Measurements from ENCODE around the gene SLC46A1.

Gene SLC46A1

GRCh38 chr17:28402844-28403243 lies 3.2 kb downstream of the SLC46A1 start:
- H3K9me3 ChIP-seq (ENCODE audit: control insufficient read depth in 1 of 2, low read length in 2 of 2) = no peaks in the 10 kb centered on the region
- peaks cover 0 to 13% of the 10 kb centered on the region in 2 donors for H3K36me3 ChIP-seq (ENCODE audit: control insufficient read depth in 1 of 2, insufficient read depth in 2 of 2, low read length in 2 of 2)
- H3K27me3 ChIP-seq (ENCODE audit: low read depth, low read length) = no peaks in the 10 kb centered on the region
- no peak overlapping the region for H3K27ac ChIP-seq (ENCODE audit: low read length)
- H3K4me1 ChIP-seq (ENCODE audit: control insufficient read depth in 1 of 2, insufficient read depth in 2 of 2, low read length in 2 of 2) = peaks cover 10 to 13% of the 10 kb centered on the region in 2 donors
- H3K4me3 ChIP-seq (ENCODE audit: low read depth in 1 of 2, low read length in 2 of 2) = no peak overlapping the region

- Histone ChIP-seq H3K27me3 (ENCODE audit: low read depth, low read length) (no peaks in the 10 kb centered on the region), H3K36me3 (ENCODE audit: control insufficient read depth in 1 of 2, insufficient read depth in 2 of 2, low read length in 2 of 2) (peaks cover 0 to 16% of the 10 kb centered on the region in 2 donors), H3K4me1 (ENCODE audit: control insufficient read depth in 1 of 2, insufficient read depth in 2 of 2, low read length in 2 of 2) (peaks cover 10 to 13% of the 10 kb centered on the region in 2 donors), H3K4me3 (ENCODE audit: low read depth in 1 of 2, low read length in 2 of 2) (no peak overlapping the region), H3K9me3 (ENCODE audit: control insufficient read depth in 1 of 2, low read length in 2 of 2) (no peaks in the 10 kb centered on the region), H3K27ac (ENCODE audit: low read length) (no peak overlapping the region)
Observed at GRCh38 chr17:28402224-28402630, 3.8 kb downstream of the SLC46A1 start.

GRCh38 chr17:28399808-28400207 lies 6.2 kb downstream of the SLC46A1 start:
- Histone ChIP-seq H3K4me3 (ENCODE audit: low read depth in 1 of 2, low read length in 2 of 2) (no peak overlapping the region), H3K36me3 (ENCODE audit: control insufficient read depth in 1 of 2, insufficient read depth in 2 of 2, low read length in 2 of 2) (peaks cover 9 to 35% of the 10 kb centered on the region in 2 donors), H3K9me3 (ENCODE audit: control insufficient read depth in 1 of 2, low read length in 2 of 2) (no peaks in the 10 kb centered on the region), H3K4me1 (ENCODE audit: control insufficient read depth in 1 of 2, insufficient read depth in 2 of 2, low read length in 2 of 2) (peaks cover 4 to 8% of the 10 kb centered on the region in 2 donors), H3K27ac (ENCODE audit: low read length) (no peak overlapping the region), H3K27me3 (ENCODE audit: low read depth, low read length) (no peaks in the 10 kb centered on the region)

GRCh38 chr17:28398280-28398981 lies 7.6 kb downstream of the SLC46A1 start:
- no peaks in the 10 kb centered on the region for H3K9me3 ChIP-seq (ENCODE audit: control insufficient read depth in 1 of 2, low read length in 2 of 2)
- H3K4me1 ChIP-seq (ENCODE audit: control insufficient read depth in 1 of 2, insufficient read depth in 2 of 2, low read length in 2 of 2) = no peaks in the 10 kb centered on the region
- H3K27me3 ChIP-seq (ENCODE audit: low read depth, low read length) = no peaks in the 10 kb centered on the region
- H3K36me3 ChIP-seq (ENCODE audit: control insufficient read depth in 1 of 2, insufficient read depth in 2 of 2, low read length in 2 of 2) = peaks cover 9 to 39% of the 10 kb centered on the region in 2 donors
- no peak overlapping the region for H3K4me3 ChIP-seq (ENCODE audit: low read depth in 1 of 2, low read length in 2 of 2)
- H3K27ac ChIP-seq (ENCODE audit: low read length) = no peak overlapping the region

DNA sequence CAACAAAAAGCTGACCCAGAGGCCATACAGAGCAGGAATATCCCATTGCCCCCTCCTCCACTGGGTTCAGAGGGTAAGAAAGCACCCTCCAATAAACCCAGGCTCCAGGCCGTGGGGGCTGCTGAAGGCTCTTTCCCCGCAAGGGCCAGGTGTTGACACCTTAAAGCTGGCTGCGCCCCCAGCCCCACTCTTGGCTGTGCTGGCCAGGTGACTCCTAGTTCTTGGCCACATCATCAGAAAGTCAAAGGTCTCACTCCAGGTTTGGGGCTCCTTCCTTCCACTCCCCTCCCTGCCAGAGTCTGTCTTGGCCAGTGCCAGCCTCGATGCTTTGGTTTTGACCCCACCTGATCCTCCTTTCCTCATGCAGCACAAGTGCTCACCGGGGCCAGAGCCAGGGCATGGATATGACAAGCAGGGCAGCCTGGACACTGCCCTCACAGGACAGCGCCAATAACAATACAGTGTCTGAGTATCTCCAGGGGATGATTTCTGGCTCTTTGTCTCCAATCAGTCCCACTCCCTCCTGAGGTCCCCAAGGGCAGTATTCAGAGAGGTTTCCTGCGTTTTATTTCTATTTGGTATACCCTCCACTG lies 8.2 kb downstream of the SLC46A1 start:
- H3K27me3 ChIP-seq (ENCODE audit: low read depth, low read length) = no peaks in the 10 kb centered on the region
- no peak overlapping the region for H3K27ac ChIP-seq (ENCODE audit: low read length)
- peaks cover 9 to 41% of the 10 kb centered on the region in 2 donors for H3K36me3 ChIP-seq (ENCODE audit: control insufficient read depth in 1 of 2, insufficient read depth in 2 of 2, low read length in 2 of 2)

GRCh38 chr17:28397275-28397674 lies 8.7 kb downstream of the SLC46A1 start:
- no peak overlapping the region for H3K27ac ChIP-seq (ENCODE audit: low read length)
- no peak overlapping the region for H3K4me3 ChIP-seq (ENCODE audit: low read depth in 1 of 2, low read length in 2 of 2)
- peaks cover 9 to 46% of the 10 kb centered on the region in 2 donors for H3K36me3 ChIP-seq (ENCODE audit: control insufficient read depth in 1 of 2, insufficient read depth in 2 of 2, low read length in 2 of 2)
- no peaks in the 10 kb centered on the region for H3K4me1 ChIP-seq (ENCODE audit: control insufficient read depth in 1 of 2, insufficient read depth in 2 of 2, low read length in 2 of 2)
- H3K9me3 ChIP-seq (ENCODE audit: control insufficient read depth in 1 of 2, low read length in 2 of 2) = no peaks in the 10 kb centered on the region
- H3K27me3 ChIP-seq (ENCODE audit: low read depth, low read length) = no peaks in the 10 kb centered on the region

More for the DNA sequence above, 8.2 kb downstream of the SLC46A1 start:
- Histone ChIP-seq H3K4me1 (ENCODE audit: control insufficient read depth in 1 of 2, insufficient read depth in 2 of 2, low read length in 2 of 2) (no peaks in the 10 kb centered on the region), H3K4me3 (ENCODE audit: low read depth in 1 of 2, low read length in 2 of 2) (no peak overlapping the region), H3K9me3 (ENCODE audit: control insufficient read depth in 1 of 2, low read length in 2 of 2) (no peaks in the 10 kb centered on the region)

- Histone ChIP-seq H3K27me3 (ENCODE audit: low read depth, low read length) (no peaks in the 10 kb centered on the region), H3K27ac (ENCODE audit: low read length) (no peak overlapping the region), H3K4me1 (ENCODE audit: control insufficient read depth in 1 of 2, insufficient read depth in 2 of 2, low read length in 2 of 2) (no peaks in the 10 kb centered on the region), H3K36me3 (ENCODE audit: control insufficient read depth in 1 of 2, insufficient read depth in 2 of 2, low read length in 2 of 2) (peaks cover 9 to 46% of the 10 kb centered on the region in 2 donors), H3K9me3 (ENCODE audit: control insufficient read depth in 1 of 2, low read length in 2 of 2) (no peaks in the 10 kb centered on the region), H3K4me3 (ENCODE audit: low read depth in 1 of 2, low read length in 2 of 2) (no peak overlapping the region)
Observed at GRCh38 chr17:28396635-28397239, 9.3 kb downstream of the SLC46A1 start.

GRCh38 chr17:28395968-28396367 lies 10.0 kb downstream of the SLC46A1 start:
- H3K36me3 ChIP-seq (ENCODE audit: control insufficient read depth in 1 of 2, insufficient read depth in 2 of 2, low read length in 2 of 2) = peaks cover 13 to 52% of the 10 kb centered on the region in 2 donors

DNA sequence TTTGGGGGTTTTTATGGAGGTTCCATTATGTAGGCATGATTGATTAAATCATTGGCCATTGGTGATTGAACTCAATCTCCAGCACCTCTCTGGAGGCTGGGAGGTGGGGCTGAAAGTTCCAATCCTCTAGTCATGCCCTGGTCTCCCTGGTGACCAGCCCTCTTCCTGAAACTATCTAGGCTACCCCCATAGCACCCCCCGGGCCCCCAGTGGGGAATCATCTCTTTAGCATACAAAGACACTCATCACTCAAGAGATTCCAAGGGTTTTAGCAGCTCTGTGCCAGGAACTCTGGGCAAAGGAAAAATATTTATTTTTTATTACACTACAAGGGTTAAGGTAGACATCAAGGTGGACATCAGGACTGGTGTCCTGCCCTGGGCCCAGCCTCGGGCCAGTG lies 10.6 kb downstream of the SLC46A1 start:
- no peaks in the 10 kb centered on the region for H3K27me3 ChIP-seq (ENCODE audit: low read depth, low read length)
- no peak overlapping the region for H3K4me3 ChIP-seq (ENCODE audit: low read depth in 1 of 2, low read length in 2 of 2)
- no peak overlapping the region for H3K27ac ChIP-seq (ENCODE audit: low read length)
- H3K36me3 ChIP-seq (ENCODE audit: control insufficient read depth in 1 of 2, insufficient read depth in 2 of 2, low read length in 2 of 2) = peaks cover 16 to 57% of the 10 kb centered on the region in 2 donors
- no peaks in the 10 kb centered on the region for H3K9me3 ChIP-seq (ENCODE audit: control insufficient read depth in 1 of 2, low read length in 2 of 2)
- no peaks in the 10 kb centered on the region for H3K4me1 ChIP-seq (ENCODE audit: control insufficient read depth in 1 of 2, insufficient read depth in 2 of 2, low read length in 2 of 2)

More at GRCh38 chr17:28395968-28396367, 10.0 kb downstream of the SLC46A1 start:
- no peak overlapping the region for H3K4me3 ChIP-seq (ENCODE audit: low read depth in 1 of 2, low read length in 2 of 2)
- H3K4me1 ChIP-seq (ENCODE audit: control insufficient read depth in 1 of 2, insufficient read depth in 2 of 2, low read length in 2 of 2) = no peaks in the 10 kb centered on the region
- no peaks in the 10 kb centered on the region for H3K9me3 ChIP-seq (ENCODE audit: control insufficient read depth in 1 of 2, low read length in 2 of 2)
- no peak overlapping the region for H3K27ac ChIP-seq (ENCODE audit: low read length)
- no peaks in the 10 kb centered on the region for H3K27me3 ChIP-seq (ENCODE audit: low read depth, low read length)

DNA sequence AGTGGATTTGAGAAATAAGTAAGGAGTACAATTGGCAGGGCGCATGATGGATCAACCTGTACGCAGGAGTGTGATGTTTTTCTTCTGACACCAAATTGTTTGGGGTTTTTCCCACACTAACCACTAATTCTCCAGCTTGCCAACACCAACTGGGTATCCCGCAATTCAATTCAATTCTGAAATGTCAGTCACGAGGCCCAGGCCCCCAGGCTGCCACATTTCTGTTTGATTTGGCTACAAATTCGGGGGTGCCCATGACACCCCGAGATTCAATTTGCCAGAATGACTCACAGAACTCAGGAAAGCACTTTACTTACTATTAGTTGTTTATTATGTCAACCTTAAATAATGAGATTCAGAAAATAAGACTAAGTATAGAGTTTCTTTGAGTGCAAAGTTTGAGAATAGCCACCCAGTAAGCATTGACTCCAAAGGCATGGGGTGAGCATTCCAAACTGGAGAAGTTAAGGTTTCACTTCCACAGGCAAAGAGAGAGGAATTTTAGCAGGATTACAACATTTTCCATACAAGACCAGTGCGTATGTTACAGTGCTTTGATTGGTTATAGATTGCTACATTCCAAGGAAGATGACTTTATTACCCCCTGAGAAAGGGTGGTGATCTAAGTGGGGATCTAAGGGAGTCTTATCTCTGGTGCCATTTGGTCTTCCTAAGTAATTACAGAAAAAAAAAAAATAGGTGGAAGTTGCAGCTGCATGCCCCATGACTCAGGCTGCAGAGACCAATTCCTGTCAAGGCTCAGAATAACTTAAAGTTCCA lies 11.5 kb downstream of the SLC46A1 start:
- Histone ChIP-seq H3K27me3 (ENCODE audit: low read depth, low read length) (no peaks in the 10 kb centered on the region), H3K9me3 (ENCODE audit: control insufficient read depth in 1 of 2, low read length in 2 of 2) (no peaks in the 10 kb centered on the region), H3K4me3 (ENCODE audit: low read depth in 1 of 2, low read length in 2 of 2) (no peak overlapping the region), H3K27ac (ENCODE audit: low read length) (no peak overlapping the region), H3K36me3 (ENCODE audit: control insufficient read depth in 1 of 2, insufficient read depth in 2 of 2, low read length in 2 of 2) (peaks cover 21 to 58% of the 10 kb centered on the region in 2 donors), H3K4me1 (ENCODE audit: control insufficient read depth in 1 of 2, insufficient read depth in 2 of 2, low read length in 2 of 2) (no peaks in the 10 kb centered on the region)

GRCh38 chr17:28392491-28392890 lies 13.5 kb downstream of the SLC46A1 start:
- peaks cover 33 to 69% of the 10 kb centered on the region in 2 donors for H3K36me3 ChIP-seq (ENCODE audit: control insufficient read depth in 1 of 2, insufficient read depth in 2 of 2, low read length in 2 of 2)
- H3K4me1 ChIP-seq (ENCODE audit: control insufficient read depth in 1 of 2, insufficient read depth in 2 of 2, low read length in 2 of 2) = no peaks in the 10 kb centered on the region
- no peak overlapping the region for H3K27ac ChIP-seq (ENCODE audit: low read length)
- no peaks in the 10 kb centered on the region for H3K27me3 ChIP-seq (ENCODE audit: low read depth, low read length)
- no peaks in the 10 kb centered on the region for H3K9me3 ChIP-seq (ENCODE audit: control insufficient read depth in 1 of 2, low read length in 2 of 2)
- H3K4me3 ChIP-seq (ENCODE audit: low read depth in 1 of 2, low read length in 2 of 2) = no peak overlapping the region
